NCI-H345 treated with DMSO at 0.1 percent for 48 hours (cell line): ENCODE measurements around the gene ANKRD55.
"Not testable (repeated sequence)": the region's sequence is repeated elsewhere in the genome, so short reads cannot be mapped to it uniquely, and the experiment has no call there.

Experiments
- DNase-seq: peaks from one replicate; lab custom pipeline; 2025; ENCODE audit not compliant: unreplicated experiment; lab: John Stamatoyannopoulos, UW

The ANKRD55 gene

DNA sequence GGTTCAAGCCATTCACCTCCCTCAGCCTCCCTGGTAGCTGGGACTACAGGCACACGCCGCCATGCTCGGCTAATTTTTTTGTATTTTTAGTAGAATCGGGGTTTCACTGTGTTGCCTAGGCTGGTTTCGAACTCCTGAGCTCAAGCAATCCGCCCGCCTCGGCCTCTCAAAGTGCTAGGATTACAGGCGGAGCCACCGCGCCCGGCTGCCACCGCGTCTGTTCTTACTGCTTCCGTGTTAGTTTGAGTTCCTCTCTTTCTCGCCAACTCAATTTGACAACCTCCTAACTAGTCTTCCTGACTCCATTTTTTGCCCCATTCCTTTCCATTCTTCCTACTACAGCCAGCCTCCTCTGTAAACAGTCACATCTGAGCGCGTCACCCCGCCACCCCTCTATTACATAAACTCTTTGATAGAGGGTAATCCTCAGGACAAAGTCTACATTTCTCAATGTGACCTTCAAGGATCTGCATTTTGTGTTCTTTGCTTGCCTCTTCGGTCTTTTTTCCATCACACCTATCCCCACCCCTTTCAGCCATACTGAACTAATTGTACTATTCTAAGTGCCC is 149.8 kb downstream of the ANKRD55 start:
- no peak for DNase-seq

DNA sequence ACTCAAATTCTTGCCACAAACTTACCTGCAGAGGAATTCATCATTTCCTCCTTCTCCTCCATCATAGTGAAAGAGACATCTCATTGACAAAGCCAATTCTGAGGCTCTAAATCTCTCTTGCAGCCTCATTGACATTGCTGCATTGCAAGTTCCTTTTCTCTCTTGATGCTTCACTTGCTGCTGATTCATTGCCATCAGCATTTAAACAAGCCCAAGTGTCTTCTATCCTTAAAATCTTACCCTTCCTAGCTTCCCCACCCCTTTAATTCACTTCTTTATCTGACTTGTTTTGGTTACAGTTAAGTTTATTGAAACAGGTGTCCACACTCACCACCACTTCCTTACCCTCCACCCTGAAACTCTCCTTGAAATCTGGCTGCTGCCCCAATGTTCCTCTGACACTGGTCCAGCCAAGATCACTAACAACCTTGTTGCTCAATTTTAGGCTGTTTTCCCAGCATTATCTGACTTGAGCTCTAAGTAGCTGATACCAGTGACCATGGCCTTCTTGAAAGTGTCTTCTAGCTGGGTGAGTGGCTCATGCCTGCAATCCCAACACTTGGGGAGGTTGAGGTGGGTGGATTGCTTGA is 152.0 kb downstream of the ANKRD55 start:
- DNase-seq: not testable (repeated sequence)

DNA sequence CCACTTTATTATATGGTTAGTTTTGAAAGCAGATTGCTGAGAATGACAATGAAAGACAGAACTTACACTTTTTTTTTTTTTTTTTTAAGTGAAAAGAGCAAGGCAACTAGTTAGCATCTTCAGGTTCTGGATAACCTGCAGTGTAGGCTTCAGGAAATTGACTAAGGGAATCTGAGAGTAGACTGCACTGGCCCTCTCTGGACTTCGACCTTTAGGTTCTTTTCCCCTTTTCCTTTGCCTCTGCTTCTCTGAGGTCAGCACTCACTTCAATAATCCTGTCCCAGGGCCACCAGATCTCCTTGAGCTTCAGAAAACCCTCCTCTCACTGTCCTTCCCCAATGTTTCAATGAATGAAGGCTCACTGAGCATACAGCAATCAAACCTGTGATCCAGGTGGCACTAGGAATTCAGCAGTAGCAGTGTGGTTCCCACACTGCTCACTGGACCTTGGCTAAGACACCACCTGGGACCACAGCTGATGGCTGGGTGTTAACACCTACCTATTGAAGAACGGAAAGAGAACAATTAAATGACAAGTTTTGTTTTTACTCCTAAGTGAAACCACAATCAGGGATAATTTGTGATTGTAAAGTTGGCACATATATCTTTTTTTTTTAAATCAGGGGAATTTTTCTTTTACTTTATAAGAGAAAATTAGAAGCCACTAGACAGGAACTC is 152.6 kb downstream of the ANKRD55 start:
- DNase-seq: no peak

DNA sequence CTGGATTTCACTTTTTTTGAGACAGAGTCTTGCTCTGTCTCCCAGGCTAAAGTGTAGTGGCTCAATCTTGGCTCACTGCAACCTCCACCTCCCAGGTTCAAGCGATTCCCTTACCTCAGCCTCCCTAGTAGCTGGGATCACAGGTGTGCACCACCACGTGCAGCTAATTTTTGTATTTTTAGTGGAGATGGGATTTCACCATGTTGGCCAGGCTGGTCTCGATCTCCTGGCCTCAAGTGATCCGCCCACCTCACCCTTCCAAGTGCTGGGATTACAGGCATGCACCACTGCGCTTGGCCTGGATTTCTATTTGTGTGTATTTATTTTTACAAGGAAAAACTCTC is 154.0 kb downstream of the ANKRD55 start:
- not testable (repeated sequence) for DNase-seq

DNA sequence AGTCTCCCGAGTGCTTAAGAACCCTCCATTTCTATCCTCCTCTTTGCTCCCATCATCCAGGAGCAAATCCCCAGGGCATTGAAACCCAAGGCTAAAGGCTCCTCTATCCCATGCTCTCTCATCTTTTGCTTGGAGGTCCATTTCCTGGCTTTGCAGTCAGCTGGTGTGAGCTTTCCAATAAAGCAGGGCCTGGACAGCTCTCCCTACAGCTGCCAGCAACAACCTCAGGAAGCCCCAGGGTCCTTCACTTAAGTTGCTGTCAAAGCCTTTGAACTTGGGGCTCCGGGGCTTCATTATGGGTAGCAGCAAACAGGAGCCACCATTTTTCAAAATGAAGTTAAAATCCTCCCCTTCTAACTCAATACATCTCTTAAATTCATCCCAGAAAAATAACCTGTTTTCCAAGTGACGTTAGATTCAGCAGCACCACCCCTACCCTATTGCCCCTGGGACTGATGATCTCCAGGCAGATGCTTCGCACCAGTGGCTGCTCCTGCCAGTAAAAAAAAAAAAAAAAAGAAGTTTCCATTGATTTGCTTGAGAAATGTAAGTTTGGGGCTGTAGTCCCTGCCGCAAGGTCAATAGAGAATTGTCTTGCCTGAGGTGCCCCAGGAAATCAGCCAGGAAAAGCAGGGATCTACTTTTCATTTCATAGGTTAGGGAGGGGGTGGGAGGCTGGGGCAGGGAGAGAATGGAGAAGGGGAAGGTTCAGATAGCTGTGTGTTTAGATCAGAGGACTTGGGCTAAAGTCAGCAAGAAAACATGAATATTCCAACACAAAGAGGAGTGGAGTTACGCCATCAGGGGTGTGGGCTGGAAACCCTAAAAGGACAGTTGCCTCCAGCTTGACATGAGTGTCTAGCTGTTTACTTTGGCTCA is 154.6 kb downstream of the ANKRD55 start:
- no peak for DNase-seq

DNA sequence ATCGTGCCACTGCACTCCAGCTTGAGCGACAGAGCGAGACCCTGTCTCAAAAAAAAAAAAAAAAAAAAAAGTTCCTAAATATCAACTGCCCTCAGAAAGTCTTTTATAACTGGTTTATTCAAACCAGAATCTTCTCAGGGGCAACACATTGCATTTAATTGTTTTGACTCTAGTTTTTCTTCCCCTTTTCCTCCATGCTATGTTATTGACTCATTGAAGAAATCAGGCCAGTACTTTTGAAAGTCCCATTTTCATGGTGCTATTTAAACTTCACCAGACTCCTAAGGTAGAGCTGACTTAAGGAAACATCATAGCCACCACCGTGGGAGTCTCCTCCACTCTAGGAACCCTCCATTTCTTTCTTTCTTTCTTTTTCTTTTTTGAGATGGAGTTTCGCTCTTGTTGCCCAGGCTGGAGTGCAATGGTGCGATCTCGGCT is 155.3 kb downstream of the ANKRD55 start:
- DNase-seq: no peak

DNA sequence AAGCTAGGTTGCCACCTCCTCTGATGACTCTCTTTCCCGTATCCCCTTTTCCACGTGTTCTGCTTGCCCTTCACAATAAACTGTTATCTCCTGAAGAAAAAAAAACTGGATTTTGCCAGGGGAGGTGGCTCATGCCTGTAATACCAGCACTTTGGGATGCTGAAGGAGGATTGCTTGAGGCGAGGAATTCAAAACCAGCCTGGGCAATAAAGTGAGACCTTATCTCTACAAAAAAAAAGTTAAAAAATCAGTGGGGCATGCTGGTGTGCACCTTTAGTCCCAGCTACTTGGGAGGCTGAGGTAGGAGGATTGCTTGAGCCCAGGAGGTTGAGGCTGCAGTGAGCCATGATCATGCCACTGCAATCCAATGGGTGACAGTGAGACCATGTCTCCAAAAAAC is 156.6 kb downstream of the ANKRD55 start:
- DNase-seq: no peak

DNA sequence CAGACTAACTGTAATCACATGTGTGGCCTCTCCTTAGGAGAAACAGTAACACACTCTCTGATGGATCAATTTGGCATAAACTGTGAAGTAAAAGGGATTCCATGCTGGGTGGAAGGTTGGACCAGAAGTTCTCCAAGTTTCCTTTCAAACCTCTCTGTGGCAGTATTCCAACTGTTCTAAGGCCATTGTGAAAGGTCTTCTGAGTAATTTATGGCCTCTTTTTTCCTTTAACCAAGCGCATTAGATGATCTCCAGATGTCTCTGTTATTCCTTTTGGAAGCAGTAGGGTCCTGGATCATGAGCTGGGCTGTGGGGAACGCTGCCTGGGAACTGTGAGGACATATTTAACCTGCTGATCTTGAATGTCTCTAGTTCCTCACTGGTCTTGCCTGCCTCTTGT is 157.8 kb downstream of the ANKRD55 start:
- DNase-seq: no peak

DNA sequence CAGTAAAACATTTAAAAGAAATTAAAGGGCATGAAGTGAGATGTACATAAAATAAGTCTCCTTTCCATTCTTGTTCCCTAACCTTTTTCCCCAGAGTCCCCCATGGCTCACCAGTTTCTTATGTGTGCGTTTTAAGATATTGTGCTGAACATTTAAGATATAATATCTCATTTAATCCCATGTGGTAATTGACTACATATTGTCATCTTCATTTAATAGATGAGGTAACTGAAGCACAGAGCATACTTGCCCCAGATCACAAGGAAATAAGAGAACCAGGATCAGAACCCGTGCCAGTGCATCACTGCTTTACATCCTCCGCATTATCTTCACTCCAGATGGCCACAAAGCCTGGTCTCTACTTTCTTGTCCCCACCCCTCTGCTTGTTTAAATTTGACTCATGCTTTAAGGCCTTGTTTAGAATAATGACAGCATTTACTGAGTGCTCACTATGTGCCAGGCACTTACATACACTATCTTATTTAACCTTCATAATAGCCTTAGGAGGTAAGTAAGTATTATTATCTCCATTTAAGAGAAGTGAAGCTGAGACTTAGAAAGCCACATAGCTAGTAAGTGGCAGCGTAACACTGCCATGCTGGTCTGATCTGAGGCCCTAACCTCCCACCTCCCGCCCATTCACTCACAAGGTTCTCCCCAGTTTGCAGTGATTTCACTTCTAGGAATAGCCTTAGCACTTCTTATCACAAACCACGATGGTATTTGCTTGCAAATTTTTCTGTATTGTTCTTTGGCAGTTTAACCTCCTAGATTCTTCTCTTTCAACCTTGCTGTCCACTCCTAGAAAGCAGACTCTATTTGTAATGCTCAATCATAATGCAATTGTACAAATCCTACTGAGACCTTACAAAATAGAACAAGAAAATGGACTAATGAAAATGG is 160.0 kb downstream of the ANKRD55 start:
- DNase-seq: no peak

DNA sequence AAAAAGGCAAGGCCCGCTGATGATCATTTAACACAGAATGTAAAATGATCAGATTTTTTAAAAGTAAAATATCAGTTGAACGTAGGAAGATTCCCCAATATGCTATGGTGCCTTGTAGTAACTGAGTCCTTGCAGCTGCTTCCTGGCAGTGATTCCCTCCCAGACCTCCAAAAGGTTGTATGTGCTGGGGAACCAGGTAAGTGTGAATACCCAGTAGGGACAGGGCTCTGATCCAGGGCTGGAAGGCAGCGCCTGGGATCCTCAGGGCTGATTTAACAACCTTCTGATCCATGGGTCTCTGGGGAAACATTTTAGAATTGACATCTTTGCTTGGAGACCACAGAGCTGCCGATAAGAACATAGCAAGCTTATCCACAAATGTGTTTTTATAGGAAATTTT is 161.7 kb downstream of the ANKRD55 start:
- DNase-seq: no peak

DNA sequence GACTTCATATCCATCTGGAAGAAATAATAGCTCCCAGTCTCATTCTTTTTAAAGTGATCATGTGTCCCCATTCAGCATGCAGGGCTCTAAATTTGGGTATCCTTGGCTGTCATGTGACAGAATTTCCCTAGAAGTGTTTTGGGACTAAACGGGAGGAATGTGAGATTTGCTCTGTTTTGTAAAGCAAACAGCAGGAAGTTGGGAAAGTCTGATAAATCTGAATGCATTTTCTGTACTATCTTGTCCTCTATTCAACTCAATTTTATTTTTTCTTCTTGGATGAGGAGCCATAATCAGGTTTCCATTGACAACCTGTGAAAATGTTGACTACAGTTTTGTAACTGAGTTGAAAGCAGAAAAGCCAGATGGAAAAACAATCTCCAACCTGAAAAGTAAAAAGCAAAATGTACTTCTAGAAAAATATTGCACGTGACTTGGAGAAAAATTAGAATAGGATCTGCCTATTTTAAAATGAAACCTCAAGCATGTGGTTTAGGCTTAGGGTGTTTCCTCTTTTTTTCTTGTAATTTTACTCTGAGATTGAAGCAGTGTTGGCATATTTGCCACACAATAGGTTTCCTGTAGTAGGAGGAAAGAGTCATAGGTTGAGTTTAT is 162.2 kb downstream of the ANKRD55 start:
- no peak for DNase-seq

DNA sequence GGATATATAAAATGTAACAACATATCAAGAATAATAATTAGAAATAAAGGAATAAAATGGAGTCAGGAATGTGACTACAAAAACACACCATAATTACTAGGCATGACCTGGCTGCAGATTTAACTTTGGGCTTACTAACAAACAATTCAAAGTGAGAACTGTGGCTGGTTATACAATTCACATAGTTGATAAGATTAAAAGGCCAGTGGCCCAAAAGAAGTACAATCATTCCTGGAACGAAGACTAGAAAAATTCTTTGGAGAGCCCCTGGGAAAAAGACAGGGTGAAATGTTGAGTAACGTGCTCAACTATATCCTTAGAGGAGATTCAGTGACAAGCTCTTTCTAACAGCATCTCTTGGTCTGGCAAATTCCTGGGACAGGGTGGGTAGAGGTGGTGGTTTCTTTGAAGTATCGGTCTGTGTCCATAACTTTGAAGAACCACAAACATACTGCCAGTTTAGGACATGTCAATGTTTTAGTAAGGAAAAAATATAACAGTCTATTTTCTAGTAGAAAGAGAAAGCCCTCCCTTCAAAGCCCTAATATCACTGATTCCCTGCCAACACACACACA is 163.4 kb downstream of the ANKRD55 start:
- no peak for DNase-seq

DNA sequence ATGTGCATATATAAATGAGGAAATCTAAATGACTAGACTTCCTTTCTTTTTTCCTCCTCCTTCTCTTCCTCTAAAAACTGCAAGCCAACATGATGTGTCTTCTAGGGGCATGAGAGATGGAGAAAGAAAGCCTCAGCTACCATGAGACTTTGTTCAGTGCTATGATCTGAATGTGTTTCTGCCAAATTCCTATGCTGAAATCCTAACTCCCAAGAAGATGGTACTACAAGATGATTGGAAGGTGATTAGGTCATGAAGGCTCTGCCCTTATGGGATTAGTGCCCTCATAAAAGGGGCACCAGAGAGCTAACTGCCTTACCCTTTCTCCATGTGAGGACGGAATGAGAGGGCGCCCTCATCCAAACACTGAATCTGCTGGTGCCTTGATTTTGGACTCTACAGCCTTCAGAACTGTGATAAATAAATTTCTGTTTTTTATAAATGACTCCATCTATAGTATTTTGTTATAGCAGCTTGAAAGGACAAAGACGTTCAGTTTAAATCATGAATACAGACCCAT is 166.1 kb downstream of the ANKRD55 start:
- DNase-seq: no peak

DNA sequence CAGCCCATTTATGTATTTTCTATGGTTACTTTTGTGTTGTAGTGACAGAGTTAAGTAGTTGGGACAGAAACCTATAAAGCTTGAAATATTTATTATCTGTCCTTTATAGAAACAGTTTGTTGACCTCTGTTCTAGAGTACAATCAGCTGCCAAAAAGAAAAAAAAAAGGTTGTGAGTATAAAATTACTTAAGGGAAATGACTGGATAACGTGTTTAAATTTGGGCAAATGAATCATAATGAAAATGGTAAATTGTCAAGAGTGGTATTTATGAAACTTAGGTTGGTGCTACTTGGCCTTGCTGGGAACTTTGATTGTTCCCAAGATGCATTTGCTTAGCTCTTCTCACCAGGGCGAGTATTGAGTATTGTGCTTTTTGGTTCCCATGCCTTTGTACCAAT is 168.1 kb downstream of the ANKRD55 start:
- no peak for DNase-seq

DNA sequence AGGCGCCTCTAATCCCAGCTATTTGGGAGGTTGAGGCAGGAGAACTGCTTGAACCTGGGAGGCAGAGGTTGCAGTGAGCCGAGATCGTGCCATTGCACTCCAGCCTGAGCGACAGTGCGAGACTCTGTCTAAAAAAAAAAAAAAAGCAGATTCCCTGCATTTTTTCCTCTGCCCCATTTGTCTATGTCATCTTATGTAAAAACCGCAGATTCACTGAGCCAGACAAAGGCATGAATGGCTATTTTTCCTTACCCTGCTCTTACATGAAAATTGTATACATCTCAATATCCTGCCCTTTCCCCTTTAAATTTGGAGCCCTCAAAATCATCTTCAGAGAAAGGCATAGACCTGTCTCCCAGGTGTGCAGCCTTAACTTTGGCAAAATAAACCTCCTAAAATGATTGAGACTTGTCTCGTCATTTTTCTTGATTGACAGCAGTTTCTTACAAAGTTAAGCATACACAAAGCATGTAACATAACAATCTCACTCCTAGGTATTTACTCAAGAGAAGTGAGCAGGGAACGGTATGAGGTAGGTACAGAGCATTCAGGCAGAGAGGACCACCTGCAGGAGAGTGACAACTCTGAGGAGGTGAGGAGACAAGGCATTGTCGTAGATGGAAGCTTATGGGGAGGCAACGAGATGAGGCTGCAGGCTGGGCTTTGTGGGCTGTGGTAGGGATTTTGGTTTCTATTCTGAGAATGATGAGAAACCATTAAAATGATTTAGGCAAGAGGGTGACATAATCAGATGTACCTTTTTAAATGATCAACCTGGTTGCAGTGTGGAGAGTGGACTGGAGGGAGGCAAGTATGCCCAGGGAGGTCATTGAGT is 172.6 kb downstream of the ANKRD55 start:
- no peak for DNase-seq

DNA sequence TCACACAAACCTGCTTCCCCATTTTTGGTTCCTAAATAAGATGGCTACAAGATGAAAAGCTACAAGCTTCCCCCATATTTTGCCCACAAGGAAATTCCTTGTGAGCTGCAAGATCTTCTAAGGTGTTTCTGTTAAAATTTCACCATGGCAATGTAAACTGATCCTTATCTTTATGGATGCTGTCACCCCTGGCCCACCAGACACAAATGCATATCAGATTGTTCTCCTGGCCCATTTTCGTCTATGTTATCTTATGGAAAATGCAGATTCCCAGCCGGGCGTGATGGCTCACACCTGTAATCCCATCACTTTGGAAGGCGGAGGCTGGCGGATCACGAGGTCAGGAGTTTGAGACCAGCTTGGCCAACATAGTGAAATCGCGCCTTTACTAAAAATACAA is 173.3 kb downstream of the ANKRD55 start:
- DNase-seq: no peak

DNA sequence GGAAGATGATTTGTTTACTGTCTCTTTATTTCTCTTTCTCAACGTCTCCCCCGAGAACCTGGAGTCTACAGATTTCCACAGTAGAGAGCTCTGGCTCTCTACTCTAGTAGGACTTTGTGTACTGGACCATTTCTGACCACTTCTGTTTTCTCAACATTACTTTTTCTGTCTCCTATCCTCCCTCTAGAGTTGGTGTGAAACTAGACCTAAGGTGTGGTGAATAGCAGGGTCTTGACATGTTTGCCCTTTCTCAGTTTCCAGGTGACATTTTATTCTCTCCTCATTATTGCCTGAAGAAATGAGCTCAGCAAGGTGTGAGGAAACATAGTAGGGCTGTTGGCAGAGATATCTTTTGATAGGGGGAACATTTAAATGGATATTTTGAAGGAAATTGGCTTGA is 176.3 kb downstream of the ANKRD55 start:
- DNase-seq: no peak

DNA sequence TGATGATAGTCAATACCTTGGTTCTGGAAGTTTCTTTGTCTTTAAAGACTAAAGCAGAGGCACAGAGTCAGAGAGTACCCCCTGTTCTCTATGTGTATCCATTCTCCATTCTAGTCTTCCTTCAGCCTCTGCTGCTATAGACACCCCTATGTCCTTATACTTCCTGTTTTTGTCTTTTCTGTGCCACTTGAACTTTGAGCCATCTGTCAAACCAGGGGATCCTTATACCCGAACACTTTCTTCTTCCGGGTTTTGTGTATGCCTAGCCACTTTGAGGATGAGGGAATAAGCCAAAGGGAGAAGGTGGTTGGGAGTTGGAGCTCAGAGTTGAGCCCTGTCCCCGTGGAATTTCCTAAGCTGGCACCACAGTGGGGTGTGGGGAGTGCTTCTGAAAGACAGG is 177.3 kb downstream of the ANKRD55 start:
- DNase-seq: no peak

DNA sequence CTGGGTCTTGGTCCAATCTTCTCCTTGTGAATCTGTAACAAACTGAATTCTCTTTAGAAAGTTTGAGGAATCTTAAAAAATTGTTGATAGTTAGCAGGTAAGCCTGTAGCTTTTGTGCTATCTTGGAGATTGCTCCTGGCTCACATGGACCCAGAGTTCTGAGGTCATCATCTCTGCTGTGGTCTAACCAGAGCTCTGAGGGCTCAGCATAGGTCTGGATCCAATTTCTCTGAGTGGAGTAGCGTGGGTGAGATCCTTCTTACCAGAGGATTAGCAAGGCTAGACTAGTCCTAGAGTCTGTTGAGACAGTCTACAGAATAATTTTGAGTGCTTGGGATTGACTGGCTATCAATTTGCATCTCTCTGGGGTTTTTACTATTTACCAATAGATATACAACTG is 177.8 kb downstream of the ANKRD55 start:
- no peak for DNase-seq
